DMS79 treated with DMSO at 0.1 percent for 48 hours (cell line): ENCODE results near the gene TFAP2E.

Experiments used
- DNase-seq: peaks from one replicate; lab custom pipeline; 2025; lab: John Stamatoyannopoulos, UW

Gene TFAP2E

GRCh38 chr1:35573198-35574124 lies at the start of gene TFAP2E:
Gene TFAP2E (plus strand): TSS chr1:35573314. CDS start chr1:35573578, 264 bp downstream.
- peak; percentile 55 for DNase-seq

DNA sequence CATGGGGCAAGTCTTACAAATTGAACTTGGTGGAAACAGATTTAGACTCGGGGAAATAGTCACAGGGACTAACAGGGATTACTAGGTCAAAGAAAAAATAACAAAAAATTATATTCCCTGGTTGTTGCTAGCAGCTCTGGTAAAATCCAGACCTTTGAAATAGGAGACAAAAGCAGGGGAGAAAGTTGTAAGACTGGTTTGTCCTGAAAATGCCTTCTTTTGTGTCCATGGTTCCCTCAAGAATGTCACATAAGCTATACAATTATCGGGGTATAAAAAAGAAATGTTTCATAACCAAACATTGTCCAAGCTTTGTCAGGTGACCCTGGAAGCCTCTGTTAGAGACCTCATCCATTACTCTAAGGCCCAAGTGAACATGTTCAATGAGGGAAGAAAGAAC lies 49.0 kb upstream of the TFAP2E start:
- DNase-seq = peak; percentile 14

GRCh38 chr1:35530168-35530567 lies 42.9 kb upstream of the TFAP2E start:
- DNase-seq = no peak

DNA sequence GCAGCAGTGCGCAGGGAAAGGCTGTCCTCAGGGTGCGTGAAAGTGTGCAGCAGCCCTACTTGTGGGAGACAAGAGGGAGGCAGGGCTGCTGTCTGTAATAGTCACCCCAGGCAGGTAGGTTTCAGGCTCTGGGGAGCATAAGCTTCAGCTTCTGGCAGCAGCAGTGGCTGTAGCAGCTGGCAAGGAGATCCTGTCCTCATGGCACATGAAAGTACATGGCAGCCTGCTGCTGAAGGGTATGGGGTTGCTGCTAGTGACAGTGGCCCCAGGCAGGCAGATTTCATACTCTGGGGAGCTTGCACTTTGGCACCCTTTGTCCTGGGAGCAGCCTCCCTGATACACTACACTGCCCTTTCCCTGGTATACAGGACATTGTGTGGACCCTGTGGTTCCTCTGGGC lies 42.2 kb upstream of the TFAP2E start:
- no peak for DNase-seq

- no peak for DNase-seq
Measured at GRCh38 chr1:35531368-35531767, 41.7 kb upstream of the TFAP2E start.

- no peak for DNase-seq
Measured at GRCh38 chr1:35532497-35533223, 40.5 kb upstream of the TFAP2E start.

GRCh38 chr1:35533586-35533985 lies 39.5 kb upstream of the TFAP2E start:
- DNase-seq = no peak

DNA sequence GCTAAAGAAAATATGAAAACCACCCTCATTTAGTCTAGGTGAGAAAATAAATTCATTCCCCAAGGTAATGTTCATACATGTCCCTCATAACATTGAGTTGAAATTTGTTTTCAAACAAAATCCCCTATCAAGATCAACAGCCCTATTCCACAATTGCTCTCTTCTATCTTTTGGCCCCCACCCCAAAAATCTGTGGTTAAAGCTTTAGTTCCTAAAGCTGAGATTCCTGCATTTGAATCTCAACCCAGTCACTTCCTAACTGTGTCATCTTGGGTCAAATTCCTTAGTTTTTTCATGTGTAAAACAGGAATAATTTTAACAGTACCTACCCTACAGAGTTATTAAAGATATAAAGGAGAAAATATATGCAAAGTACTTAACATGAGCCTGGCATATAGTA lies 37.9 kb upstream of the TFAP2E start:
- DNase-seq = no peak

DNA sequence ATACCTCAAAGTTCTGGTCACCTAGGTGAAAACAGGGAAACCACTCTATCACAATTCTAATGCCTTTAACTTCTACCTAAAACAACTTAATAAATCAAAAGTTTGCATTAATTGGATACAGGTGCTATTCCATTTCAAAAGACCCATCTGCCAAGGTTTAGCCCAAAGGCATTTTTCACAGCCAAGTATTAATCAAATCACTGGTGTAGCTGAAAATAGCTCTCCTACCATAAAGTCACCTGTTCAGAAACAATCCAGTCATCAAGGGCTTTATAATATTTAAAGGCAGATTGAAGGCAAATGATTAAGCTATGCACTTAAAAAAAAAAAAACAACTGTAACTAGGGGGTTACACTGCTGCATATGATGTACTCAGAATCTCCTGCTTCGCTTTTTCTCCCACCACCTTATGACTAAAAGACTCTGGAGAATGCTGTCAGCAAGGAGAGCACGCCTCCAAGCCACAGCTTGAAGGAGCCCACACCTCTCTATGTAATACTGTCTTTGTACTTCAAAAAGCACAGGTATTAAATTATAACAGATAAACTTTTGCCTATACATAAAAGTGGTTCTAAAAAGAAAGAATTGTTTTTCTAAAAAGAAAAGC lies 36.5 kb upstream of the TFAP2E start:
- DNase-seq = no peak

- no peak for DNase-seq
Measured at GRCh38 chr1:35537806-35538205, 35.3 kb upstream of the TFAP2E start.

DNA sequence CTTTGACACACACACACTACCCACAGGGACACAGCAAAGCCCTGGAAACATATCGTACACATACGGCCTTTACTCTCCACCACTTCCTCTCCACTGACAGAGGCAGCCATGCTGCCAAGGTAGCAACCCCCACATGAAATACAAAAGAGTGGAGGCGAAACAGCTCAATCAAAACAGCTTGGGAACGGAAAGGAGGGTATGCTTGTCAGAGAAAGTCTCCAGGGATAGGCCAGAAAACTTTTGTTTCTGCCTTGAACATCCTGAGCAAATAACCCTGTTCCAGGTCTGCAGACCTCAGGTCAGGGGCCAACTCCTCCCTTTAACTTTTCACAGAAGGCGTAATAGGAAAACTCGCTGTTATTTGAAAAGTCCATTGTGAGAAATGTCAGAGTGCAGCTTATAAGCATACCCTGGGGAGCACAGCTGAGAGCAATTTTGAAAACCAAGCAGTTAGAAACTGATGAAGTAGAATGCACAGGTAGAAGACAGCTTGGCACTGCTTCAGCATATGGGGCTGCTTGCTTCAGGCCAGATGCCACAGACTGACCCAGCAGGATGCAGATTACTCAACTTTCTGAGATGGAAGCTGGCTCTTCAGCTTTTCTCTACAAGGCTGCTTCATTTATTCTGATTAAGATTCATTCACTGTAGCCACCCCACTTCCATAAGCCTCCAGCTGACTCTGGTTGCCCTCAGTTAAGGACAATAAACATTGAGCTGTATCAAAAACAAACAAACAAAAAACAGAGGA lies 33.9 kb upstream of the TFAP2E start:
- peak; percentile 71 for DNase-seq

- DNase-seq = no peak
Measured at GRCh38 chr1:35539824-35540261, 33.3 kb upstream of the TFAP2E start.

- DNase-seq = peak; percentile 41
Measured at GRCh38 chr1:35544976-35545375, 28.1 kb upstream of the TFAP2E start.

DNA sequence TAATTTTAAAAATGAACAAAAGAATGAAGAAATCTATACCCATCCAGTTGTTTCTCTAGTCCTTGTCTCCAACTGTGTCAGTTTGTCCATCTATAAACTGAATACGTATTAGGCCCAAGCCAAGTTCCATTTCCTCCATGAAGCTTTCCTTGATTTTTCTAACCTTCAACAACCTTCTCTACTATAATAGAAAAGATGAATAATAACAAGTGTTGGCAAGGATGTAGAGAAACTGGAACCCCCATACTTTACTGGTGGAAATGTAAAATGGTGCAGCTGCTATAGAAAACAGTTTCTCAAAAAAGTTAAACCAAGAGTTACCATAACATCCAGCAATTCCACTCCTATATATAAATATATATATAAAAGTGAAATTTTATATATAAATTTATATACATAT lies 26.5 kb upstream of the TFAP2E start:
- DNase-seq = no peak

- DNase-seq = no peak
Measured at GRCh38 chr1:35553851-35554250, 19.3 kb upstream of the TFAP2E start.

GRCh38 chr1:35554266-35555211 lies 18.6 kb upstream of the TFAP2E start:
- DNase-seq = peak; percentile 68

DNA sequence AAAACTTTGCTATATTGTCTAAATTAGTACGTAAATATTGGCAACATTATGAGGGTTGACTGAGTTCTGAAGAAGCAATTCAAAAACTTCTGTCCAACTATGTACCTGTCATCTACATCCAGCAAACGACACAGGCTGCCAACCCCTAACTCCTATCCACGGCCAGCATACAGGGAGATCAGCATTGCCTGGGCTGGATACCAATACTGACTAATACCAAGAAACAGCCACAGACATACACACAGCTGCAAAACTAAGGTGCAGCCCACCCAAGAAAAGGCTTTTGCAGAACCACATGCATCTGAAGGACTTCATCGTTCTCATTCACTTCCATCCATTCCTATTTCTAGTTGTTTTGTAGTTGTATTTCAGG lies 17.9 kb upstream of the TFAP2E start:
- DNase-seq = no peak

- peak; percentile 32 for DNase-seq
Measured at GRCh38 chr1:35555601-35556477, 17.3 kb upstream of the TFAP2E start.

DNA sequence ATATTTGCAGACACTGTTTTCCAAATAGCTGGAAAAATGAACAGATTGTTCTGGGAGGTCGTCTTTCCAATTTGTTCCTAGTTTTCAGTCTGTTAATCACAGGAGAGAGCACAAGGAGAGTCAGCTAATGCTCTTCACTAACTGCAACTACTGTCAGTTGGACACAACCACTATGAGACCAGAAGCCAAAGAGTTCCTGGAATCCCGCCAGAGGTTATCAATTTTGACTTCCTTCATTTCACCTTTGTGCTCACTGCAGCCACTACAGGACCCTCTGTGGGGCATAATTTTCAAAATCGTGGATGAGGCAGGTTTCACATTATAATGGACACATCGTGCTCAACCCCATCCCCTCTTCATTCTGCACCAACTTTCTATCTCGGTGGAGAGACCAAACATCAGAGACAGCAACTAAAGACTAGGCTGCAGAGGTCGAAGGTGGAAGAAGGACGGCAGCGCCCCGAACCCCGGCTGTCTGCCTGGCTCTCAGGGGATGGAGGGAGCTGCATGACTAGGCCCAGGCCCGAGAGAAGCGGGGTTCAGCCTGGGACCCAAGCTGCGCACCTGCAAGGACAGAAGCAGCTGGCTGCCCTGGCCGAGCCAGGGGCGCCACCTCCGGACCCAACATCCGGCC lies 16.5 kb upstream of the TFAP2E start:
- no peak for DNase-seq
